Endothelial cell of umbilical vein (primary cell): ENCODE results near the gene GTPBP4. TPM values are rescaled to one million over a fixed set of nuclear protein-coding genes. Genes with fewer than 3 reads are reported as not detected.

Source experiments
- BruUV-seq: library from RNA; stranded (reverse); fragments of 400-500 nt; replicated peaks from 2 replicates; lab custom pipeline; 2021; lab: Mats Ljungman, UMichigan
- CTCF ChIA-PET: fragments of 300-600, 350-600 bp; sonication (Branson Sonifier 250); formaldehyde crosslinking; loops from one replicate; lab custom pipeline; 2021; ENCODE audit warnings: antibody characterized with exemption, inconsistent platforms; lab: Charles Lee
- POLR2A ChIA-PET: fragments of 300-600, 350-600 bp; sonication (Branson Sonifier 250); formaldehyde crosslinking; loops from one replicate; lab custom pipeline; 2021; ENCODE audit warnings: antibody characterized with exemption, inconsistent platforms; lab: Charles Lee
- DNase-seq: peaks from one replicate; pipeline ENCODE4 v3.0.0-alpha.2; 2011; ENCODE audit warnings: low read depth, low spot score
- FAIRE-seq: peaks from 2 replicates; lab custom pipeline; 2011; peaks lifted over from hg19 to GRCh38; lab: Jason Lieb, UNC
- H2AFZ ChIP-seq: 2 replicates; pipeline ENCODE4 v1.6.0; 2012; ENCODE audit warnings: low read depth, low read length, control low read depth, inconsistent platforms
- H3K27ac ChIP-seq: 2 replicates; pipeline ENCODE4 v1.5.1; 2011; ENCODE audit warnings: low read depth, mild to moderate bottlenecking, control low read depth, low read length, moderate library complexity; ENCODE audit not compliant: insufficient read depth
- H3K27me3 ChIP-seq, 2 experiments: 2 replicates each; pipeline versions ENCODE4 v1.6.0 to v1.6.1; 2011; ENCODE audit warnings: low read length in 2 of 2, mixed read lengths in 1 of 2; ENCODE audit not compliant: control insufficient read depth in 2 of 2, insufficient read depth in 2 of 2
- H3K36me3 ChIP-seq, 2 experiments: 2 replicates in 1 of 2; 3 replicates in 1 of 2; pipeline ENCODE4 v1.5.1; 2011; ENCODE audit warnings: low read length in 2 of 2, mild to moderate bottlenecking in 1 of 2, moderate library complexity in 1 of 2; ENCODE audit not compliant: control insufficient read depth in 2 of 2, insufficient read depth in 2 of 2; ENCODE audit errors: extremely low read depth in 1 of 2
- H3K4me1 ChIP-seq: 3 replicates; pipeline ENCODE4 v1.5.1; 2011; ENCODE audit warnings: mild to moderate bottlenecking, low read length; ENCODE audit not compliant: control insufficient read depth, insufficient read depth; ENCODE audit errors: extremely low read depth
- H3K4me2 ChIP-seq: 2 replicates; pipeline ENCODE4 v1.6.1; 2011; ENCODE audit warnings: low read length, control low read depth, mixed read lengths; ENCODE audit not compliant: insufficient read depth
- H3K4me3 ChIP-seq, 3 experiments: fragments of 200-600 bp in 1 of 3; sonication (generic), shearing (Covaris generic) in 1 of 3; replicated peaks in 1 of 3; 2 replicates each; pipeline ENCODE4 v1.5.1; 2011 to 2016; ENCODE audit warnings: control low read depth in 3 of 3, low read length in 3 of 3, mild to moderate bottlenecking in 2 of 3, inconsistent platforms in 1 of 3, low read depth in 1 of 3, moderate library complexity in 1 of 3; ENCODE audit not compliant: insufficient read depth in 1 of 3
- H3K79me2 ChIP-seq: 2 replicates; pipeline ENCODE4 v1.6.0; 2012; ENCODE audit warnings: low read length, inconsistent platforms; ENCODE audit not compliant: control insufficient read depth, insufficient read depth
- H3K9ac ChIP-seq: replicated peaks from 2 replicates; pipeline ENCODE3; 2011; ENCODE audit warnings: low read length, control low read depth; ENCODE audit not compliant: insufficient read depth; ENCODE audit errors: extremely low read depth
- H3K9me1 ChIP-seq: replicated peaks from 3 replicates; pipeline ENCODE4 v1.6.0; 2011; ENCODE audit warnings: mild to moderate bottlenecking, low read length; ENCODE audit not compliant: control insufficient read depth, insufficient read depth; ENCODE audit errors: extremely low read depth
- H3K9me3 ChIP-seq: replicated peaks from 2 replicates; pipeline ENCODE4 v1.5.1; 2012; ENCODE audit warnings: low read length, inconsistent platforms; ENCODE audit not compliant: control insufficient read depth, insufficient read depth
- H4K20me1 ChIP-seq: replicated peaks from 2 replicates; pipeline ENCODE3; 2011; ENCODE audit warnings: mild to moderate bottlenecking, low read length; ENCODE audit not compliant: control insufficient read depth, insufficient read depth; ENCODE audit errors: extremely low read depth
- EZH2 ChIP-seq: IDR thresholded peaks from 2 replicates; pipeline ENCODE4 v1.6.1; 2012; ENCODE audit warnings: borderline replicate concordance, low read depth, mild to moderate bottlenecking, moderate library complexity, low read length, inconsistent platforms; ENCODE audit not compliant: severe bottlenecking
- FOS ChIP-seq: IDR thresholded peaks from 2 replicates; pipeline ENCODE4 v1.6.1; 2011; ENCODE audit warnings: mild to moderate bottlenecking, low read length, moderate library complexity, borderline replicate concordance; ENCODE audit not compliant: insufficient read depth
- GATA2 ChIP-seq: IDR thresholded peaks from 2 replicates; pipeline ENCODE4 v1.7.0; 2011; ENCODE audit warnings: low read depth, mild to moderate bottlenecking, moderate library complexity, mixed read lengths, low read length; ENCODE audit not compliant: insufficient read length, insufficient read depth
- JUN ChIP-seq: IDR thresholded peaks from 2 replicates; pipeline ENCODE4 v1.6.1; 2011; ENCODE audit warnings: borderline replicate concordance, low read depth; ENCODE audit not compliant: insufficient read length, insufficient read depth
- MYC ChIP-seq: IDR thresholded peaks from one replicate; pipeline ENCODE4 v1.6.1; 2011; ENCODE audit warnings: mild to moderate bottlenecking, low read depth, low read length
- POLR2A ChIP-seq: IDR thresholded peaks from 2 replicates; pipeline ENCODE4 v1.6.1; 2012; ENCODE audit warnings: low read depth, mild to moderate bottlenecking, control low read depth, low read length
- POLR2AphosphoS5 ChIP-seq: IDR thresholded peaks from 2 replicates; pipeline ENCODE4 v1.6.1; 2012; ENCODE audit warnings: low read depth, mild to moderate bottlenecking, control low read depth, low read length, moderate library complexity; ENCODE audit not compliant: insufficient read depth
- dilution Hi-C: fragments of 300-500 bp; cut with MboI; formaldehyde crosslinking; loops from one replicate; pipeline ENCODE4 v1.15.0; 2019; ENCODE audit warnings: low sequenced_read_pairs; ENCODE audit not compliant: extremely low pct_ligation_motif_present
- intact Hi-C: fragments of 100-400 bp; cut with micrococcal nuclease; formaldehyde crosslinking; loops from one replicate; pipeline ENCODE4 v1.10.0; 2022
- polyA plus RNA-seq, 4 experiments: library from polyadenylated mRNA; depleted of rRNA in 3 of 4; stranded (reverse) in 3 of 4; unstranded in 1 of 4; fragments of >200 nt; gene quantifications; 2 replicates each; pipeline versions ENCODE4 v1.2.1 to v1.2.3, GENCODE V29; 2011 to 2012; ENCODE audit warnings: missing spikeins in 1 of 4
- total RNA-seq: library from RNA; stranded (reverse); gene quantifications from 2 replicates; pipeline ENCODE4 v1.2.3, GENCODE V29; 2021
- TF ChIP-seq, protein P1 (sequence below), 2 donors: IDR thresholded peaks; 1 replicate in 1 of 2; 2 replicates in 1 of 2; pipeline ENCODE4 v1.5.1; 2011; ENCODE audit warnings: low read length in 2 of 2, mild to moderate bottlenecking in 2 of 2, moderate library complexity in 2 of 2, control low read depth in 1 of 2, inconsistent platforms in 1 of 2, low read depth in 1 of 2; ENCODE audit not compliant: insufficient read depth in 1 of 2; ENCODE audit errors: extremely low read depth in 1 of 2
- TF ChIP-seq, protein P2 (sequence below): IDR thresholded peaks from 2 replicates; pipeline ENCODE4 v1.6.1; 2011; ENCODE audit not compliant: insufficient read depth, insufficient read length

GTPBP4 gene
- total and polyA plus RNA-seq, 2 donors (not counting 3 experiments of a cell fraction or from before 2014, with no cell fraction given): 12.4 to 69.3 TPM

DNA sequence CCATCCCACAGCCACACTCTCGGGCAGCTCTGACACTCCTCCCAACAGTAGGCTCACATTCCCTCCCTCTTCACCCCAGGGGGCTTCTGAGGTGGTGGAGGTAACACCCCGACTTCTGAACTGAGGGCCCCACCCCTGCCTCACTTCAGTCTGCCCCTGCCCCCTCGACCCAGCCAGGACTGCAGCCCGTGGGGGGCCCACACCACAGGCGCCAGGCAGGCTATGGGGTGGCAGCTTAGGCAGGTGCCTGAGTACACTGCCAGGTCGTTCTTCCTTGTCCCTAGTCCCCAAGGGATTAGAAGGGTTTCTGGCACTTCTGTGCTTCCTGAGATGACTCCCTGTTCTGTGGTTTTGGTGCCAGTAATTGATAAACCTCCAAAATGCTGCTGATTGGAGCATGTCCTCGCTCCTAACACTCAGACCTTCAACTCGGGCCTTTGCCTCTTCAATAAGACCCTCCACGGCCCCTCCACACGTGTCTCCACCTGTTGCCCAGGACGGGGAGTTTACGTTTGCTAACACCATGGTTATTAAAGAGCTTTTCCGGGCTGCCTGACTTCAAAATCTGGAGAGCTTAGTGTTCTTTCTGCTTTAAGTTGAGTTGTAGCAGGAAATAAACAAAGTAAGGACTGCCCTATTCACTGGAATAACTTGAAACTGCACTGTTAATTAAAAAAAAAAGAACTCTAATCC is 33.0 kb upstream of the GTPBP4 start:
- CTCF ChIA-PET: interaction anchor here (1.0 kb wide), 1 partner anchor 12 kb away, joined by 3 read pairs; no protein-coding TSS in a partner anchor
- POLR2A ChIA-PET: no interaction called here

DNA sequence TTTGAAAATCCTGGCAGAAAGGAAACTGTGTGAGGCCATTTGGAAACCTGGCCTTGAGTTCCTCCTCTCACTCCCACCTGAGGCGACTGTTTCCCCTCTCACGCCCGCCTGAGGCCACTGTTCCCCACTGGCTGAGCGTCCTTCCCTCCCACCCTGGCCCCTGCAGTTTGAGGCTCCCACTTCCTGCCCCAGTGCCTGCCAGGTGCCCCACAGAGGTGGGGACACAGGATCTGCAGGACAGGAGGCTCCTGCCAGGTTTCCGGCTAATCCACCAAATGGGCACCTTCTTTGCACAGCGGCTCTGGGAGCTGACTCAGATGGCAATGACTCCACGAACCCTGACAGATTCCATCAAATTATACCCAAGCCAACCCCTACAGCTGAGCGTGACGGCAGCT is 32.4 kb upstream of the GTPBP4 start:
- no TSS peak for BruUV-seq
- dilution Hi-C loops (no loop called here), intact Hi-C loops (no loop called here)
- POLR2A ChIA-PET: no interaction called here
- no peaks in the 10 kb centered on the region for H3K4me1 ChIP-seq
- TF ChIP-seq FOS (no peak), JUN (no peak), MYC (no peak), POLR2A (no peak), POLR2AphosphoS5 (no peak), EZH2 (no peak), GATA2 (no peak)
- TF ChIP-seq, protein P1, sequence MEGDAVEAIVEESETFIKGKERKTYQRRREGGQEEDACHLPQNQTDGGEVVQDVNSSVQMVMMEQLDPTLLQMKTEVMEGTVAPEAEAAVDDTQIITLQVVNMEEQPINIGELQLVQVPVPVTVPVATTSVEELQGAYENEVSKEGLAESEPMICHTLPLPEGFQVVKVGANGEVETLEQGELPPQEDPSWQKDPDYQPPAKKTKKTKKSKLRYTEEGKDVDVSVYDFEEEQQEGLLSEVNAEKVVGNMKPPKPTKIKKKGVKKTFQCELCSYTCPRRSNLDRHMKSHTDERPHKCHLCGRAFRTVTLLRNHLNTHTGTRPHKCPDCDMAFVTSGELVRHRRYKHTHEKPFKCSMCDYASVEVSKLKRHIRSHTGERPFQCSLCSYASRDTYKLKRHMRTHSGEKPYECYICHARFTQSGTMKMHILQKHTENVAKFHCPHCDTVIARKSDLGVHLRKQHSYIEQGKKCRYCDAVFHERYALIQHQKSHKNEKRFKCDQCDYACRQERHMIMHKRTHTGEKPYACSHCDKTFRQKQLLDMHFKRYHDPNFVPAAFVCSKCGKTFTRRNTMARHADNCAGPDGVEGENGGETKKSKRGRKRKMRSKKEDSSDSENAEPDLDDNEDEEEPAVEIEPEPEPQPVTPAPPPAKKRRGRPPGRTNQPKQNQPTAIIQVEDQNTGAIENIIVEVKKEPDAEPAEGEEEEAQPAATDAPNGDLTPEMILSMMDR (IDR thresholded peaks at IDR 0.05; ENCODE audit: extremely low read depth in 1 of 2, insufficient read depth in 1 of 2, low read depth in 1 of 2, low read length in 2 of 2): no peak
- TF ChIP-seq, protein P2, sequence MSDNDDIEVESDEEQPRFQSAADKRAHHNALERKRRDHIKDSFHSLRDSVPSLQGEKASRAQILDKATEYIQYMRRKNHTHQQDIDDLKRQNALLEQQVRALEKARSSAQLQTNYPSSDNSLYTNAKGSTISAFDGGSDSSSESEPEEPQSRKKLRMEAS: no peak
- FAIRE-seq: no peak
- H3K79me2 ChIP-seq: no peaks in the 10 kb centered on the region
- no peak overlapping the region for H3K27ac ChIP-seq
- no peak overlapping the region for H3K9ac ChIP-seq
- H3K9me3 ChIP-seq: no peaks in the 10 kb centered on the region
- peaks cover 0 to 8% of the 10 kb centered on the region in 2 experiments for H3K27me3 ChIP-seq
- CTCF ChIA-PET: interaction anchor here (1.0 kb wide), 1 partner anchor 11 kb away, joined by 3 read pairs; no protein-coding TSS in a partner anchor
- no peak overlapping the region for H2AFZ ChIP-seq
- no peak overlapping the region for H3K4me3 ChIP-seq
- H3K9me1 ChIP-seq: no peaks in the 10 kb centered on the region
- no peaks in the 10 kb centered on the region for H4K20me1 ChIP-seq
- DNase-seq: no peak
- H3K4me2 ChIP-seq: no peak overlapping the region
- H3K36me3 ChIP-seq: no peaks in the 10 kb centered on the region

More for the DNA sequence above, 33.0 kb upstream of the GTPBP4 start:
- TF ChIP-seq MYC: no peak
- no peak for TF ChIP-seq JUN
- TF ChIP-seq FOS: no peak
- TF ChIP-seq EZH2: no peak
- no peak for TF ChIP-seq POLR2A
- TF ChIP-seq, protein P2: no peak
- no peak for TF ChIP-seq POLR2AphosphoS5
- TF ChIP-seq GATA2: no peak
- H3K9me3 ChIP-seq: no peaks in the 10 kb centered on the region
- H3K36me3 ChIP-seq: no peaks in the 10 kb centered on the region
- dilution Hi-C loops (no loop called here), intact Hi-C loops (no loop called here)
- H3K9ac ChIP-seq: no peak overlapping the region
- no peak for FAIRE-seq
- H2AFZ ChIP-seq: no peak overlapping the region
- H3K27me3 ChIP-seq: peaks cover 0 to 7% of the 10 kb centered on the region in 2 experiments
- H3K79me2 ChIP-seq: no peaks in the 10 kb centered on the region
- H3K9me1 ChIP-seq: no peaks in the 10 kb centered on the region
- no peaks in the 10 kb centered on the region for H3K4me1 ChIP-seq
- BruUV-seq: no TSS peak
- DNase-seq: no peak
- H4K20me1 ChIP-seq: no peaks in the 10 kb centered on the region
- H3K4me2 ChIP-seq: no peak overlapping the region
- no peak overlapping the region for H3K4me3 ChIP-seq
- no peak overlapping the region for H3K27ac ChIP-seq
